Endothelial cell of umbilical vein (primary cell): ENCODE results near the gene SLC25A5. TPM values are rescaled to one million over a fixed set of nuclear protein-coding genes. Genes with fewer than 3 reads are reported as not detected.

Source experiments
- BruUV-seq: library from RNA; stranded (reverse); fragments of 400-500 nt; replicated peaks from 2 replicates; lab custom pipeline; 2021; lab: Mats Ljungman, UMichigan
- CTCF ChIA-PET: fragments of 300-600, 350-600 bp; sonication (Branson Sonifier 250); formaldehyde crosslinking; loops from one replicate; lab custom pipeline; 2021; ENCODE audit warnings: antibody characterized with exemption, inconsistent platforms; lab: Charles Lee
- POLR2A ChIA-PET: fragments of 300-600, 350-600 bp; sonication (Branson Sonifier 250); formaldehyde crosslinking; loops from one replicate; lab custom pipeline; 2021; ENCODE audit warnings: antibody characterized with exemption, inconsistent platforms; lab: Charles Lee
- DNase-seq: peaks from one replicate; pipeline ENCODE4 v3.0.0-alpha.2; 2011; ENCODE audit warnings: low read depth, low spot score
- FAIRE-seq: peaks from 2 replicates; lab custom pipeline; 2011; peaks lifted over from hg19 to GRCh38; lab: Jason Lieb, UNC
- H2AFZ ChIP-seq: 2 replicates; pipeline ENCODE4 v1.6.0; 2012; ENCODE audit warnings: low read depth, low read length, control low read depth, inconsistent platforms
- H3K27ac ChIP-seq: 2 replicates; pipeline ENCODE4 v1.5.1; 2011; ENCODE audit warnings: low read depth, mild to moderate bottlenecking, control low read depth, low read length, moderate library complexity; ENCODE audit not compliant: insufficient read depth
- H3K27me3 ChIP-seq, 2 experiments: 2 replicates each; pipeline versions ENCODE4 v1.6.0 to v1.6.1; 2011; ENCODE audit warnings: low read length in 2 of 2, mixed read lengths in 1 of 2; ENCODE audit not compliant: control insufficient read depth in 2 of 2, insufficient read depth in 2 of 2
- H3K36me3 ChIP-seq, 2 experiments: 2 replicates in 1 of 2; 3 replicates in 1 of 2; pipeline ENCODE4 v1.5.1; 2011; ENCODE audit warnings: low read length in 2 of 2, mild to moderate bottlenecking in 1 of 2, moderate library complexity in 1 of 2; ENCODE audit not compliant: control insufficient read depth in 2 of 2, insufficient read depth in 2 of 2; ENCODE audit errors: extremely low read depth in 1 of 2
- H3K4me1 ChIP-seq: 3 replicates; pipeline ENCODE4 v1.5.1; 2011; ENCODE audit warnings: mild to moderate bottlenecking, low read length; ENCODE audit not compliant: control insufficient read depth, insufficient read depth; ENCODE audit errors: extremely low read depth
- H3K4me2 ChIP-seq: 2 replicates; pipeline ENCODE4 v1.6.1; 2011; ENCODE audit warnings: low read length, control low read depth, mixed read lengths; ENCODE audit not compliant: insufficient read depth
- H3K4me3 ChIP-seq, 3 experiments: fragments of 200-600 bp in 1 of 3; sonication (generic), shearing (Covaris generic) in 1 of 3; replicated peaks in 1 of 3; 2 replicates each; pipeline ENCODE4 v1.5.1; 2011 to 2016; ENCODE audit warnings: control low read depth in 3 of 3, low read length in 3 of 3, mild to moderate bottlenecking in 2 of 3, inconsistent platforms in 1 of 3, low read depth in 1 of 3, moderate library complexity in 1 of 3; ENCODE audit not compliant: insufficient read depth in 1 of 3
- H3K79me2 ChIP-seq: 2 replicates; pipeline ENCODE4 v1.6.0; 2012; ENCODE audit warnings: low read length, inconsistent platforms; ENCODE audit not compliant: control insufficient read depth, insufficient read depth
- H3K9ac ChIP-seq: replicated peaks from 2 replicates; pipeline ENCODE3; 2011; ENCODE audit warnings: low read length, control low read depth; ENCODE audit not compliant: insufficient read depth; ENCODE audit errors: extremely low read depth
- H3K9me1 ChIP-seq: replicated peaks from 3 replicates; pipeline ENCODE4 v1.6.0; 2011; ENCODE audit warnings: mild to moderate bottlenecking, low read length; ENCODE audit not compliant: control insufficient read depth, insufficient read depth; ENCODE audit errors: extremely low read depth
- H3K9me3 ChIP-seq: replicated peaks from 2 replicates; pipeline ENCODE4 v1.5.1; 2012; ENCODE audit warnings: low read length, inconsistent platforms; ENCODE audit not compliant: control insufficient read depth, insufficient read depth
- H4K20me1 ChIP-seq: replicated peaks from 2 replicates; pipeline ENCODE3; 2011; ENCODE audit warnings: mild to moderate bottlenecking, low read length; ENCODE audit not compliant: control insufficient read depth, insufficient read depth; ENCODE audit errors: extremely low read depth
- EZH2 ChIP-seq: IDR thresholded peaks from 2 replicates; pipeline ENCODE4 v1.6.1; 2012; ENCODE audit warnings: borderline replicate concordance, low read depth, mild to moderate bottlenecking, moderate library complexity, low read length, inconsistent platforms; ENCODE audit not compliant: severe bottlenecking
- GATA2 ChIP-seq: IDR thresholded peaks from 2 replicates; pipeline ENCODE4 v1.7.0; 2011; ENCODE audit warnings: low read depth, mild to moderate bottlenecking, moderate library complexity, mixed read lengths, low read length; ENCODE audit not compliant: insufficient read length, insufficient read depth
- JUN ChIP-seq: IDR thresholded peaks from 2 replicates; pipeline ENCODE4 v1.6.1; 2011; ENCODE audit warnings: borderline replicate concordance, low read depth; ENCODE audit not compliant: insufficient read length, insufficient read depth
- MYC ChIP-seq: IDR thresholded peaks from one replicate; pipeline ENCODE4 v1.6.1; 2011; ENCODE audit warnings: mild to moderate bottlenecking, low read depth, low read length
- POLR2A ChIP-seq: IDR thresholded peaks from 2 replicates; pipeline ENCODE4 v1.6.1; 2012; ENCODE audit warnings: low read depth, mild to moderate bottlenecking, control low read depth, low read length
- POLR2AphosphoS5 ChIP-seq: IDR thresholded peaks from 2 replicates; pipeline ENCODE4 v1.6.1; 2012; ENCODE audit warnings: low read depth, mild to moderate bottlenecking, control low read depth, low read length, moderate library complexity; ENCODE audit not compliant: insufficient read depth
- dilution Hi-C: fragments of 300-500 bp; cut with MboI; formaldehyde crosslinking; loops from one replicate; pipeline ENCODE4 v1.15.0; 2019; ENCODE audit warnings: low sequenced_read_pairs; ENCODE audit not compliant: extremely low pct_ligation_motif_present
- intact Hi-C: fragments of 100-400 bp; cut with micrococcal nuclease; formaldehyde crosslinking; loops from one replicate; pipeline ENCODE4 v1.10.0; 2022
- polyA plus RNA-seq, 4 experiments: library from polyadenylated mRNA; depleted of rRNA in 3 of 4; stranded (reverse) in 3 of 4; unstranded in 1 of 4; fragments of >200 nt; gene quantifications; 2 replicates each; pipeline versions ENCODE4 v1.2.1 to v1.2.3, GENCODE V29; 2011 to 2012; ENCODE audit warnings: missing spikeins in 1 of 4
- total RNA-seq: library from RNA; stranded (reverse); gene quantifications from 2 replicates; pipeline ENCODE4 v1.2.3, GENCODE V29; 2021
- TF ChIP-seq, protein P1 (sequence below): IDR thresholded peaks from 2 replicates; pipeline ENCODE4 v1.6.1; 2011; ENCODE audit not compliant: insufficient read depth, insufficient read length
- TF ChIP-seq, protein P2 (sequence below), 2 donors: IDR thresholded peaks; 1 replicate in 1 of 2; 2 replicates in 1 of 2; pipeline ENCODE4 v1.5.1; 2011; ENCODE audit warnings: low read length in 2 of 2, mild to moderate bottlenecking in 2 of 2, moderate library complexity in 2 of 2, control low read depth in 1 of 2, inconsistent platforms in 1 of 2, low read depth in 1 of 2; ENCODE audit not compliant: insufficient read depth in 1 of 2; ENCODE audit errors: extremely low read depth in 1 of 2

Gene SLC25A5
- total and polyA plus RNA-seq, 2 donors (not counting 3 experiments of a cell fraction or from before 2014, with no cell fraction given) = 379 to 651 TPM

GRCh38 chrX:119423631-119424030 is 44.6 kb upstream of the SLC25A5 start:
- no peaks in the 10 kb centered on the region for H3K36me3 ChIP-seq
- H3K9me1 ChIP-seq = no peaks in the 10 kb centered on the region
- DNase-seq (peak; percentile 18), FAIRE-seq (no peak)
- intact Hi-C loops (no loop called here), dilution Hi-C loops (no loop called here)
- no peak overlapping the region for H3K9ac ChIP-seq
- no peak for TF ChIP-seq MYC
- no peak for TF ChIP-seq GATA2
- TF ChIP-seq, protein P1, sequence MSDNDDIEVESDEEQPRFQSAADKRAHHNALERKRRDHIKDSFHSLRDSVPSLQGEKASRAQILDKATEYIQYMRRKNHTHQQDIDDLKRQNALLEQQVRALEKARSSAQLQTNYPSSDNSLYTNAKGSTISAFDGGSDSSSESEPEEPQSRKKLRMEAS = no peak
- TF ChIP-seq EZH2 = no peak
- TF ChIP-seq POLR2A = no peak
- TF ChIP-seq, protein P2, sequence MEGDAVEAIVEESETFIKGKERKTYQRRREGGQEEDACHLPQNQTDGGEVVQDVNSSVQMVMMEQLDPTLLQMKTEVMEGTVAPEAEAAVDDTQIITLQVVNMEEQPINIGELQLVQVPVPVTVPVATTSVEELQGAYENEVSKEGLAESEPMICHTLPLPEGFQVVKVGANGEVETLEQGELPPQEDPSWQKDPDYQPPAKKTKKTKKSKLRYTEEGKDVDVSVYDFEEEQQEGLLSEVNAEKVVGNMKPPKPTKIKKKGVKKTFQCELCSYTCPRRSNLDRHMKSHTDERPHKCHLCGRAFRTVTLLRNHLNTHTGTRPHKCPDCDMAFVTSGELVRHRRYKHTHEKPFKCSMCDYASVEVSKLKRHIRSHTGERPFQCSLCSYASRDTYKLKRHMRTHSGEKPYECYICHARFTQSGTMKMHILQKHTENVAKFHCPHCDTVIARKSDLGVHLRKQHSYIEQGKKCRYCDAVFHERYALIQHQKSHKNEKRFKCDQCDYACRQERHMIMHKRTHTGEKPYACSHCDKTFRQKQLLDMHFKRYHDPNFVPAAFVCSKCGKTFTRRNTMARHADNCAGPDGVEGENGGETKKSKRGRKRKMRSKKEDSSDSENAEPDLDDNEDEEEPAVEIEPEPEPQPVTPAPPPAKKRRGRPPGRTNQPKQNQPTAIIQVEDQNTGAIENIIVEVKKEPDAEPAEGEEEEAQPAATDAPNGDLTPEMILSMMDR (IDR thresholded peaks at IDR 0.05; ENCODE audit: extremely low read depth in 1 of 2, insufficient read depth in 1 of 2, low read depth in 1 of 2, low read length in 2 of 2) = no peak
- no peak for TF ChIP-seq POLR2AphosphoS5
- TF ChIP-seq JUN = no peak
- no peaks in the 10 kb centered on the region for H3K4me1 ChIP-seq
- no peak overlapping the region for H3K4me3 ChIP-seq
- H3K79me2 ChIP-seq = no peaks in the 10 kb centered on the region
- H4K20me1 ChIP-seq = no peaks in the 10 kb centered on the region
- H3K27me3 ChIP-seq = no peaks in the 10 kb centered on the region
- ChIA-PET POLR2A (interaction anchor here (0.6 kb wide), 1 partner anchor 35 kb away, joined by 3 read pairs; no protein-coding TSS in a partner anchor), CTCF (no interaction called here)
- no peak overlapping the region for H2AFZ ChIP-seq
- H3K27ac ChIP-seq = no peak overlapping the region
- H3K9me3 ChIP-seq = no peaks in the 10 kb centered on the region
- no peak overlapping the region for H3K4me2 ChIP-seq
- BruUV-seq = no TSS peak
